GM10266 (cell line): ENCODE measurements around the gene ZNF785.

Experiments
- DNase-seq: peaks from one replicate; pipeline ENCODE4 v3.0.0; 2012; ENCODE audit errors: extremely low spot score
- TF ChIP-seq, protein P1 (sequence below): IDR thresholded peaks from 2 replicates; pipeline ENCODE4 v1.5.1; 2012; ENCODE audit warnings: mild to moderate bottlenecking, low read depth; ENCODE audit not compliant: control insufficient read depth, insufficient read depth; ENCODE audit errors: missing control alignments

ZNF785 gene

GRCh38 chr16:30558789-30559377, 26.6 kb downstream of the ZNF785 start:
- TF ChIP-seq, protein P1, sequence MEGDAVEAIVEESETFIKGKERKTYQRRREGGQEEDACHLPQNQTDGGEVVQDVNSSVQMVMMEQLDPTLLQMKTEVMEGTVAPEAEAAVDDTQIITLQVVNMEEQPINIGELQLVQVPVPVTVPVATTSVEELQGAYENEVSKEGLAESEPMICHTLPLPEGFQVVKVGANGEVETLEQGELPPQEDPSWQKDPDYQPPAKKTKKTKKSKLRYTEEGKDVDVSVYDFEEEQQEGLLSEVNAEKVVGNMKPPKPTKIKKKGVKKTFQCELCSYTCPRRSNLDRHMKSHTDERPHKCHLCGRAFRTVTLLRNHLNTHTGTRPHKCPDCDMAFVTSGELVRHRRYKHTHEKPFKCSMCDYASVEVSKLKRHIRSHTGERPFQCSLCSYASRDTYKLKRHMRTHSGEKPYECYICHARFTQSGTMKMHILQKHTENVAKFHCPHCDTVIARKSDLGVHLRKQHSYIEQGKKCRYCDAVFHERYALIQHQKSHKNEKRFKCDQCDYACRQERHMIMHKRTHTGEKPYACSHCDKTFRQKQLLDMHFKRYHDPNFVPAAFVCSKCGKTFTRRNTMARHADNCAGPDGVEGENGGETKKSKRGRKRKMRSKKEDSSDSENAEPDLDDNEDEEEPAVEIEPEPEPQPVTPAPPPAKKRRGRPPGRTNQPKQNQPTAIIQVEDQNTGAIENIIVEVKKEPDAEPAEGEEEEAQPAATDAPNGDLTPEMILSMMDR, result no peak
- DNase-seq, result no peak

DNA sequence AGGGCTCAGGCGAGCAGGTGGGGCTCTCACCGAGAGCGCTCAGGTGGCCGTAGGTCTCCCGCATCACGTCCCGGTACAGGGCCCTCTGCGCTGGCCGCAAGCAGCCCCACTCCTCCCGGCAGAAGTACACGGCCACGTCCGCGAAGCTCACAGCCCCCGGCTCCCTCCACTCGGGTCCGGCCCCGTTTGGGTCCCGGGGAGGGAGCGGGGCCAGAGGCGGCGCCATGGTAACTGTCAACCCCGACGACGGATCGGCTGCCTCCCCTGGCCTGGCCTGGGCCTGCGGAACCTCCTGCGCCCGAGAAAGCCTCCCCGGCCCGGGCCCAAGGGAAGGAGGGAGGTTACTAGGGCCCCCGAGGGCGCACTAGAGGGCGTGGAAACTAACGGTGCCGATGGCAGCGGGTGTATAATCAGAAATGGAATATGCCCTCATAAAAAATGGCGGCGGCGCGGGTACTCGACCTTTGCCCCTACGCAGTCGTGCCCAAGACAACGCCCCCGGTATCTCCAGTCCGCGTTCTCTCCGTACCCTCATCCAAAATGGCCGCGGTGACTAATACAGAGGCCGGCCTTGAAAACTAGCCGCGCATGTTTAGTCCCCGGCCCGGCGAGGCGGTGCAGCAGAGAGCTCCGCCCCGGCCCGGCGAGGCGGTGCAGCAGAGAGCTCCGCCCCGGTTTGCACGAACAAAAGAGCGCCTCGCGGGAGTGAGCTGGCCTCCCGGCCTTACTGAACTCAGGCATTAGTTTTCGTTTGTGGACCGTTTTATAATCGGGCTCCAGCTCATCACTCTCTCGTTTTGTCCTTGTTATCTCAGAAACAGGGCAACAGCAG, 27.3 kb downstream of the ZNF785 start, which contains the start of gene ZNF764:
TSS of gene ZNF764 (minus strand) at position 418 of the 832 bp plus-strand sequence. CDS start at position 226, 192 bp downstream.
- TF ChIP-seq, protein P1, result no peak
- peak; percentile 96 for DNase-seq

- TF ChIP-seq, protein P1, result no peak
- DNase-seq, result no peak
These were observed 27.9 kb downstream of the ZNF785 start for GRCh38 chr16:30557707-30557956.

DNA sequence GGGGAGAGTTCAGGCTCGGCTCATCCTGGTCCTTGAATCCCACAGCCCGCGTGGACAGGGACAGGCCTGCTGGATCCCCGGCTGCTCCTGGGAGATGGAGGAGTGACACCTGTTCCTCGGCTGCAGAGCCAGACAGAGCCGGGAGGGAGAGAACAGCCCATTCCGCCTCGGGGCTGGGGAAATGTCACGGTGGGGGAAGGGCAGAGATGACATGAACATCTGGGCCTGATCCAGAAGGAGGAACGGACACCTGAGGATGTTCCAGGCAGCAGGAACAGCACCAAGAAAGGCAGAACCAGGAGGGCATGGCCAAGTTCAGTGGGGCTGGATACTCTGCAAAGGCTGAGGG, 29.4 kb downstream of the ZNF785 start:
- no peak for DNase-seq
- TF ChIP-seq, protein P1, result no peak

- DNase-seq, result no peak
- TF ChIP-seq, protein P1, result no peak
These were observed 30.0 kb downstream of the ZNF785 start for GRCh38 chr16:30555315-30556124.

DNA sequence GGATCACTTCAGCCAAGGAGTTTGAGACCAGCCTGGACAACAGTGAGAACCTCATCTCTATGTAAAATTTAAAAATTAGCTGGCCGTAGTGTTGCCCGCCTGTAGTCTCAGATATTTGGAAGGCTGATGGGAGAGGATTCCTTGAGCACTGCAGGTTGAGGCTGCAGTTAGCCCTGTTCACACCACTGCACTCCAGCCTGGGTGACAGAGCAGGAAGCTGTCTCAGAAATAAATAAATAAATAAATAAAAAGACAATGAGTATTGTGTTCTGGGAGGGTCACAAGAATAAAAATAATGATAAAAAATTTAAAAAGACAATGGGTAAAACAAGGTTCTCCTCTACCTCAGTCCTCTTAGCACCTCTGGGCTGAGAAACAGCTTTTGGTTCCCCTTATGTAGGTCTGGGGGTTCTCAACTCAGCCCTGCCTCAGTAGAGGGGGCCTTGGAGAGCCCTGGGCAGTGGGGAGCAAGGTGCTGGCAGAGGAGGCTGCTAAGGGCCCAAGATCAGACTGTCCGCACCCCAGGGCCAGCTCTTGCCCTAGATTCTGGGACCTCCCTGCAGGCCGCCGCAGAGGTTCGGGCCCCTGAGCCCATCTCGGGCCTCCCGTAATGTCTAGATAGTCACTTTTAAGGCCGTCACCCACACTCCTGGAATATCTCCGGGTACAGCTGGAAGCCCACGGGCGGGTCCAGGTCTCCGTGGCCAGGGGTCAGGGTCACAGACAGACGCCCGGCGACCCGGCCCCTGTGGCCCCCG, 30.8 kb downstream of the ZNF785 start:
- TF ChIP-seq, protein P1, result no peak

More for the DNA sequence above, 30.8 kb downstream of the ZNF785 start:
- no peak for DNase-seq
